H9 (cell line): ENCODE results near the gene B4GALNT2. TPM values are rescaled to one million over a fixed set of nuclear protein-coding genes. Genes with fewer than 3 reads are reported as not detected.

Experiments
- DNase-seq: peaks from one replicate; pipeline ENCODE4 v3.0.0-alpha.2; 2017
- H2AFZ ChIP-seq: one replicate; pipeline ENCODE4 v1.6.1; 2013; ENCODE audit warnings: mild to moderate bottlenecking, low read length, control low read depth, moderate library complexity
- H2AK5ac ChIP-seq: 2 replicates; pipeline ENCODE4 v1.6.1; 2013; ENCODE audit warnings: low read length, control low read depth, mixed read lengths; ENCODE audit not compliant: insufficient read length
- H2BK120ac ChIP-seq: one replicate; pipeline ENCODE4 v1.6.1; 2013; ENCODE audit warnings: low read depth, mild to moderate bottlenecking, low read length, control low read depth, inconsistent platforms; ENCODE audit not compliant: poor library complexity, severe bottlenecking
- H2BK12ac ChIP-seq: 2 replicates; pipeline ENCODE4 v1.6.1; 2013; ENCODE audit warnings: low read length, control low read depth, mixed read lengths, low read depth; ENCODE audit not compliant: insufficient read length
- H2BK15ac ChIP-seq: 2 replicates; pipeline ENCODE4 v1.6.1; 2013; ENCODE audit warnings: low read depth, low read length, control low read depth
- H2BK20ac ChIP-seq: one replicate; pipeline ENCODE4 v1.6.1; 2013; ENCODE audit warnings: low read depth, mild to moderate bottlenecking, low read length, control low read depth, inconsistent platforms; ENCODE audit not compliant: poor library complexity, severe bottlenecking
- H2BK5ac ChIP-seq: 2 replicates; pipeline ENCODE4 v1.6.1; 2013; ENCODE audit warnings: low read length, control low read depth, mixed read lengths; ENCODE audit not compliant: insufficient read length
- H3K14ac ChIP-seq: 2 replicates; pipeline ENCODE4 v1.6.1; 2013; ENCODE audit warnings: low read length, control low read depth; ENCODE audit not compliant: insufficient read depth
- H3K18ac ChIP-seq: 2 replicates; pipeline ENCODE4 v1.6.1; 2013; ENCODE audit warnings: low read depth, mild to moderate bottlenecking, mixed read lengths, low read length, control low read depth; ENCODE audit not compliant: insufficient read length
- H3K23ac ChIP-seq: 2 replicates; pipeline ENCODE4 v1.6.1; 2013; ENCODE audit warnings: low read length, control low read depth, mixed read lengths, low read depth; ENCODE audit not compliant: insufficient read length
- H3K23me2 ChIP-seq: 2 replicates; pipeline ENCODE4 v1.6.1; 2013; ENCODE audit warnings: low read depth, mild to moderate bottlenecking, mixed read lengths, low read length, control low read depth; ENCODE audit not compliant: insufficient read length, poor library complexity, severe bottlenecking
- H3K27ac ChIP-seq: 2 replicates; pipeline ENCODE4 v1.5.1; 2013; ENCODE audit warnings: low read length, control low read depth, mixed read lengths, low read depth; ENCODE audit not compliant: insufficient read length
- H3K27me3 ChIP-seq: 2 replicates; pipeline ENCODE4 v1.6.1; 2013; ENCODE audit warnings: low read length, control low read depth, inconsistent platforms; ENCODE audit not compliant: insufficient read depth
- H3K4ac ChIP-seq: 2 replicates; pipeline ENCODE4 v1.6.1; 2013; ENCODE audit warnings: low read depth, mild to moderate bottlenecking, control low read depth, inconsistent platforms, low read length, moderate library complexity
- H3K4me1 ChIP-seq: 2 replicates; pipeline ENCODE4 v1.6.1; 2013; ENCODE audit warnings: low read length, control low read depth, inconsistent platforms; ENCODE audit not compliant: insufficient read depth
- H3K4me2 ChIP-seq: 2 replicates; pipeline ENCODE4 v1.6.1; 2013; ENCODE audit warnings: low read length, control low read depth, mixed read lengths; ENCODE audit not compliant: insufficient read length, insufficient read depth
- H3K56ac ChIP-seq: 2 replicates; pipeline ENCODE4 v1.6.1; 2013; ENCODE audit warnings: low read depth, mild to moderate bottlenecking, mixed read lengths, low read length, control low read depth; ENCODE audit not compliant: insufficient read length
- H3K79me1 ChIP-seq: 2 replicates; pipeline ENCODE4 v1.6.1; 2013; ENCODE audit warnings: low read depth, mild to moderate bottlenecking, moderate library complexity, low read length, control low read depth, inconsistent platforms; ENCODE audit not compliant: insufficient read depth, poor library complexity, severe bottlenecking
- H3K79me2 ChIP-seq: 2 replicates; pipeline ENCODE4 v1.6.1; 2013; ENCODE audit warnings: low read length, control low read depth, inconsistent platforms; ENCODE audit not compliant: insufficient read depth
- H3K9ac ChIP-seq: 2 replicates; pipeline ENCODE4 v1.6.1; 2013; ENCODE audit warnings: low read length, control low read depth, mixed read lengths; ENCODE audit not compliant: insufficient read length; ENCODE audit errors: extremely low read depth
- H3K9me3 ChIP-seq: one replicate; pipeline ENCODE4 v1.6.1; 2013; ENCODE audit warnings: low read depth, low read length, inconsistent platforms; ENCODE audit not compliant: control insufficient read depth
- H3T11ph ChIP-seq: one replicate; pipeline ENCODE4 v1.6.1; 2013; ENCODE audit warnings: mild to moderate bottlenecking, low read length, control low read depth, inconsistent platforms
- H4K20me1 ChIP-seq: one replicate; pipeline ENCODE4 v1.6.1; 2013; ENCODE audit not compliant: control insufficient read depth, insufficient read length, insufficient read depth
- H4K5ac ChIP-seq: 2 replicates; pipeline ENCODE4 v1.6.1; 2013; ENCODE audit warnings: low read depth, mild to moderate bottlenecking, mixed read lengths, low read length, control low read depth; ENCODE audit not compliant: insufficient read length
- H4K8ac ChIP-seq: replicated peaks from 2 replicates; pipeline ENCODE4 v1.6.1; 2013; ENCODE audit warnings: low read length, control low read depth, mixed read lengths, low read depth; ENCODE audit not compliant: insufficient read length
- H4K91ac ChIP-seq: 2 replicates; pipeline ENCODE4 v1.6.1; 2013; ENCODE audit warnings: low read depth, mild to moderate bottlenecking, moderate library complexity, mixed read lengths, low read length, control low read depth; ENCODE audit not compliant: insufficient read length
- H3K27ac Mint-ChIP-seq, 3 experiments: 2 replicates in 2 of 3; 3 replicates in 1 of 3; pipeline ENCODE4 v1.8.0; 2020 to 2021; ENCODE audit warnings: mixed read lengths in 3 of 3, mild to moderate bottlenecking in 1 of 3, moderate library complexity in 1 of 3
- H3K27me3 Mint-ChIP-seq: 2 replicates; pipeline ENCODE4 v1.8.0; 2021; ENCODE audit warnings: low read depth, mild to moderate bottlenecking, moderate library complexity, mixed read lengths
- H3K36me3 Mint-ChIP-seq, 3 experiments: 2 replicates in 2 of 3; 3 replicates in 1 of 3; pipeline ENCODE4 v1.8.0; 2020 to 2021; ENCODE audit warnings: low read depth in 3 of 3, mixed read lengths in 3 of 3; ENCODE audit not compliant: insufficient read depth in 1 of 3
- H3K4me1 Mint-ChIP-seq, 2 experiments: 2 replicates each; pipeline ENCODE4 v1.8.0; 2020; ENCODE audit warnings: mixed read lengths in 2 of 2
- H3K4me3 Mint-ChIP-seq, 2 experiments: 2 replicates in 1 of 2; 3 replicates in 1 of 2; pipeline ENCODE4 v1.8.0; 2020 to 2021; ENCODE audit warnings: mild to moderate bottlenecking in 2 of 2, mixed read lengths in 2 of 2, moderate library complexity in 1 of 2
- H3K9me3 Mint-ChIP-seq, 2 experiments: 2 replicates in 1 of 2; 3 replicates in 1 of 2; pipeline ENCODE4 v1.8.0; 2020; ENCODE audit warnings: mild to moderate bottlenecking in 2 of 2, mixed read lengths in 2 of 2, moderate library complexity in 1 of 2
- CTCF ChIP-seq: fragments of 200-600 bp; sonication (generic); conservative IDR thresholded peaks from 3 replicates; pipeline ENCODE4 v1.8.0; 2021; ENCODE audit warnings: antibody characterized with exemption, mild to moderate bottlenecking
- total RNA-seq: library from RNA; stranded (reverse); gene quantifications from 2 replicates; pipeline ENCODE4 v1.2.1, GENCODE V29; 2021

Gene B4GALNT2
- total RNA-seq, 1 experiment from 2014 or later: not detected

GRCh38 chr17:49086649-49087048 is 45.9 kb upstream of the B4GALNT2 start:
- H4K91ac ChIP-seq: no peak overlapping the region

More at GRCh38 chr17:49086649-49087048, 45.9 kb upstream of the B4GALNT2 start:
- no peak overlapping the region for H3K14ac ChIP-seq
- no peak overlapping the region for H3K4me3 Mint-ChIP-seq
- peaks cover 25% of the 10 kb centered on the region in 2 experiments for H3K4me1 Mint-ChIP-seq
- H2BK12ac ChIP-seq: no peak overlapping the region
- H3K36me3 Mint-ChIP-seq: no peaks in the 10 kb centered on the region; a peak in 1 of 7 replicates
- no peak overlapping the region for H4K5ac ChIP-seq
- H3K23me2 ChIP-seq: no peaks in the 10 kb centered on the region
- H2AFZ ChIP-seq: no peak overlapping the region
- DNase-seq: no peak
- H3K9ac ChIP-seq: no peak overlapping the region
- no peaks in the 10 kb centered on the region; a peak in 2 of 5 replicates for H3K9me3 Mint-ChIP-seq
- H2BK120ac ChIP-seq: no peak overlapping the region
- no peaks in the 10 kb centered on the region for H3K27me3 ChIP-seq
- no peak overlapping the region for H3K56ac ChIP-seq
- H3K9me3 ChIP-seq: no peaks in the 10 kb centered on the region
- H2BK15ac ChIP-seq: no peak overlapping the region
- peaks cover 12% of the 10 kb centered on the region for H3K27me3 Mint-ChIP-seq
- no peaks in the 10 kb centered on the region for H4K20me1 ChIP-seq
- H3K27ac Mint-ChIP-seq: peak overlapping the region in 1 of 3 experiments; percentile 76; a peak in 2 of 7 replicates
- TF ChIP-seq CTCF: no peak
- no peak overlapping the region for H3K23ac ChIP-seq
- no peak overlapping the region for H3K4me2 ChIP-seq
- no peak overlapping the region for H2AK5ac ChIP-seq
- H2BK5ac ChIP-seq: no peak overlapping the region
- no peak overlapping the region for H4K8ac ChIP-seq
- no peaks in the 10 kb centered on the region for H3K79me2 ChIP-seq
- no peak overlapping the region for H2BK20ac ChIP-seq
- H3K4me1 ChIP-seq: no peaks in the 10 kb centered on the region
- no peak overlapping the region for H3T11ph ChIP-seq
- H3K27ac ChIP-seq: no peak overlapping the region
- no peak overlapping the region for H3K4ac ChIP-seq
- H3K18ac ChIP-seq: no peak overlapping the region
- H3K79me1 ChIP-seq: no peaks in the 10 kb centered on the region
